Esophagus squamous epithelium (tissue), 5 donors: ENCODE results near the gene OR9K2. TPM values are rescaled to one million over a fixed set of nuclear protein-coding genes. Genes with fewer than 3 reads are reported as not detected.

Source experiments
- DNase-seq: peaks from one replicate; lab custom pipeline; 2025; lab: John Stamatoyannopoulos, UW
- H3K27ac ChIP-seq, 4 donors: fragments of 200-600 bp; sonication (generic); one replicate each; pipeline ENCODE4 v1.5.1; 2016 to 2019; ENCODE audit warnings: mild to moderate bottlenecking in 1 of 4
- H3K27me3 ChIP-seq, 4 donors: fragments of 200-600 bp; sonication (generic); 1 replicate in 3 of 4; 2 replicates in 1 of 4; pipeline versions ENCODE4 v1.5.1 to v1.6.0; 2017 to 2021; ENCODE audit warnings: antibody characterized with exemption in 1 of 4
- H3K36me3 ChIP-seq, 3 donors: fragments of 200-600 bp; sonication (generic); one replicate each; pipeline ENCODE4 v1.5.1; 2016 to 2019
- H3K4me1 ChIP-seq, 3 donors: fragments of 200-600 bp; sonication (generic); one replicate each; pipeline ENCODE4 v1.5.1; 2017 to 2019
- H3K4me3 ChIP-seq, 4 donors: fragments of 200-600 bp; sonication (generic); 1 replicate in 3 of 4; 2 replicates in 1 of 4; pipeline ENCODE4 v1.5.1; 2016 to 2019; ENCODE audit warnings: mild to moderate bottlenecking in 2 of 4, moderate library complexity in 1 of 4
- H3K9me3 ChIP-seq, 3 donors: fragments of 200-600 bp; sonication (generic); one replicate each; pipeline ENCODE4 v1.5.1; 2016 to 2019
- CTCF ChIP-seq, 6 experiments: fragments of 450-650 bp in 4 of 6; fragments of 200-600 bp in 2 of 6; sonication (generic) in 2 of 6; IDR thresholded peaks; one replicate each; pipeline ENCODE4 v1.5.1; 2016 to 2019; ENCODE audit warnings: antibody characterized with exemption in 6 of 6, mild to moderate bottlenecking in 4 of 6, moderate library complexity in 4 of 6
- POLR2A ChIP-seq, 4 donors: fragments of 450-650 bp; IDR thresholded peaks; one replicate each; pipeline ENCODE4 v1.6.1; 2017; ENCODE audit warnings: antibody characterized with exemption in 4 of 4, mild to moderate bottlenecking in 4 of 4, moderate library complexity in 3 of 4
- WGBS, 2 donors: methylation state at CpG; one replicate each; pipeline ENCODE4 v1.1.5; 2018; 5-methylcytosine and 5-hydroxymethylcytosine counted together
- intact Hi-C: fragments of 100-400 bp; cut with DNase I; formaldehyde crosslinking; loops from one replicate; pipeline ENCODE4 v1.15.0; 2022
- total RNA-seq, 4 donors: library from RNA; depleted of rRNA; stranded (reverse); fragments of >200 nt; gene quantifications; one replicate each; pipeline ENCODE4 v1.1.0, GENCODE V29; 2016
- donor health status: DM: yes; HTN: yes; CAD: no.

The OR9K2 gene
- total RNA-seq, 4 donors from 2014 or later = not detected

GRCh38 chr12:55173456-55173855 lies 47.2 kb downstream of the OR9K2 start:
- TF ChIP-seq POLR2A (IDR thresholded peaks at IDR 0.05) (no peak), CTCF (IDR thresholded peaks at IDR 0.05) (no peak)
- no peaks in the 10 kb centered on the region for H3K27me3 ChIP-seq
- H3K9me3 ChIP-seq = no peaks in the 10 kb centered on the region
- DNase-seq = no peak
- no peak overlapping the region for H3K4me3 ChIP-seq
- intact Hi-C loops = no loop called here
- no peak overlapping the region for H3K27ac ChIP-seq
- no peaks in the 10 kb centered on the region for H3K36me3 ChIP-seq
- 50 to 75% methylated on average over 2 of the region's 2 CpGs for WGBS, 2 donors
- H3K4me1 ChIP-seq = no peaks in the 10 kb centered on the region

Other genes starting within 250 kb of the OR9K2 start
- gene TESPA1, start 141.6 kb upstream of the OR9K2 start, total RNA-seq = 1 to 10 TPM in 2 of 4 donors, under 1 TPM in 1, not detected in 1; 0.31 to 6.7 (median 2.0) TPM
- not detected for gene NEUROD4, start 106.4 kb upstream of the OR9K2 start, total RNA-seq
- gene OR10A7, start 94.6 kb downstream of the OR9K2 start, total RNA-seq = not detected
- not detected for gene OR6C74, start 118.2 kb downstream of the OR9K2 start, total RNA-seq
- gene OR6C6, start 170.2 kb downstream of the OR9K2 start, total RNA-seq = not detected
- not detected for gene OR6C1, start 187.9 kb downstream of the OR9K2 start, total RNA-seq
- not detected for gene OR6C3, start 204.3 kb downstream of the OR9K2 start, total RNA-seq
- not detected for gene OR6C75, start 236.6 kb downstream of the OR9K2 start, total RNA-seq